HG03108 (cell line): ENCODE measurements around the gene TMEM176A.

Experiments
- ATAC-seq: cut with Tn5 transposase; IDR thresholded peaks from one replicate; pipeline ENCODE4 v1.9.1; 2021; ENCODE audit warnings: moderate library complexity; ENCODE audit not compliant: unreplicated experiment

TMEM176A gene

DNA sequence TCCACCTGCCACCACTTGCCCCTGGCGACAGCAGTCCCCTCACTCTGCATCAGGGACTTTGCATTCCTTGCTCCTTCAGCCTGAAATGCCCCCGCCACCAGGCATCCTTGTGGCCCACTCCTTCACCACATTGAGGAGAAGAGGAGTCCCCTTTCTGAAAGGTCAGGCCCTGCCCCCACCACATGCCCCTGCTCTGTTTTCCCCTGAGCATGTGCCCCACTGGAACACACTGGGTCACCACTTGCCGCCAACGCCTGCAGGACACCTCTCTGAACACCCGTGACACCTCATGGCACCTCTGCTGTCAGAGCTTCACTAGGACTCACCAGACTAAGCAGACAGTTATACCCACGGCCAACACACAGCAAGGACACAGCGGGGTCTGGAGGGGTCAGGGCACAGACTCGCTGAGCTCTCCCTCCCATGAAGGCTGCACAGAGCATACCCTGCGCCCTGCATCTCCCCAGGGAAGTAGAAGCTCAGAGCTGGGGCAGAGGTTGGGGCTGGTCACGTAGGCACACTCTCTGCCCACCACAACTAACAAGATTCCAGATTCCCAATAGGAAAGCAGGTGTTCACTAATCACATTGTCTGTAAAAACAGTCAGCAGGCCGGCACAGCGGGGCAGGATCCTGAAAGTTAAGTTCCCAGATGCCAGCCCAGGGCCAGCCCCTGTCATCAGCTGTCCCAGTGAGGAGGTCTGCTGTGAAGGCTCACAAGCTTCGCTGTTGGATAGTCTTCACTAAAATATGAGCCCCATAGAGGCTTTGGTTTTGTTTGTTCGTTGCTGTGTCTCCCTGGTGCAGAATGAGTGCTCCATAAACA, 45.9 kb downstream of the TMEM176A start:
- no peak for ATAC-seq

DNA sequence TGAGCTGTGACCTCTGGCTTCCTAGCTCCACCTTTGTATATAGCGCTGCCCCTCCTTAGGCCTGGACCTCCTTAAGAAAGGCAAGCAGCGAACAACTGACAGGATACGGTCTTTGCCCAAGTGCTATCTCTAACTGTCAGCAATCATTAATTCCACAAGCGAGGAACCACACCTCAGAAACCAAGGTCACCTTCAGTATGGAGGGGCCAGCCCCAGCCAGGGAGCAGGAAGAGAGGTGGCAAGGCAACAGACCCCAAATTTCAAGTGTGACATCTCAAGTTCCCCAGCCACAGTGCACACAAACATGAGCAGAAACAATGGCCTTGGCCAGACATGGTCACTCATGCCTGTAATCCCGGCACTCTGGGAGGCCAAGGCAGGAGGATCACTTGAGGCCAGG, 47.0 kb downstream of the TMEM176A start:
- no peak for ATAC-seq

DNA sequence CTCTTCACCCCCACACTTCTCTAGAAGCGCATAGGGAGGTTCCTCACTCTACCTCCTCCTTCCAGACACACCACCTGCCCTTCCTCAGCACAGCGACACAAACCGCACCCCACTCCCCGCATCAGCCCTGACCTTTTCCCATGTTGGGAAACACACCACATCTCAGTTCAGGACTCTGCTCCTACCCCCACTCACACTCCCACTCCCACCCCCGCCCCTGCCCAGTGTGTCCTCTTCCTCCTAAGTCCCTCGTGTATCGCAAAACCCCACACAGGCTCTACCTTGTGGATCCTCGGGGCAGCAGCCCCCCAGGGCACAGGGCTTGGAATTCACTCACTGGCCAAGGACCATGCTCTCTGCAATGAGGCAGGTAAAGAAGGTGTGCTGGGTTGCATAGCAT, 47.5 kb downstream of the TMEM176A start:
- ATAC-seq: no peak

DNA sequence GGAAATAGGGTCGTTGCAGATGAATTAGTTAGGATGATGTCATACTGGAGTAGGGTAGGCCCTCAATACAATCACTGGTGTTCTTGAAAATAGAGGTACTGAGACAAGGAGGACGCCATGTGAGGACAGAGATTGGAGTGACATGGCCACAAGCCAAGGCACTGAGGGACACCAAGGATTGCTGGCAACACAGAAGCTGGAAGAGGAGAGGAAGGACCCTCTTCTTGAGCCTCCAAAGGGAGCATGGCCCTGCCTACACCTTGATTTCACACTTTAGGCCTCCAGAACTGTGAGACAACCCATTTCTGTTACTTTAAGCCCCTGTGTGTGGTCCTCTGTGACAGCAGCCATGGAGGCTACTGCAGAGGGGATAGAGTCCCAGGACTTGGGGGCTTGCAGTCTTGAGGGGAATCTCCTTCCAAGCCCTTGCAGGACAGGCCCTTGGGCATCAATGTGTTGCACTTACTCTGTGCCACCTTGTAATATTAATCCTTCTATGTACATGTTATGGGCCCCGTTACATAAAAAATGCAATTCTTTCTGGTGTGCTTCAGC, 48.1 kb downstream of the TMEM176A start:
- no peak for ATAC-seq

DNA sequence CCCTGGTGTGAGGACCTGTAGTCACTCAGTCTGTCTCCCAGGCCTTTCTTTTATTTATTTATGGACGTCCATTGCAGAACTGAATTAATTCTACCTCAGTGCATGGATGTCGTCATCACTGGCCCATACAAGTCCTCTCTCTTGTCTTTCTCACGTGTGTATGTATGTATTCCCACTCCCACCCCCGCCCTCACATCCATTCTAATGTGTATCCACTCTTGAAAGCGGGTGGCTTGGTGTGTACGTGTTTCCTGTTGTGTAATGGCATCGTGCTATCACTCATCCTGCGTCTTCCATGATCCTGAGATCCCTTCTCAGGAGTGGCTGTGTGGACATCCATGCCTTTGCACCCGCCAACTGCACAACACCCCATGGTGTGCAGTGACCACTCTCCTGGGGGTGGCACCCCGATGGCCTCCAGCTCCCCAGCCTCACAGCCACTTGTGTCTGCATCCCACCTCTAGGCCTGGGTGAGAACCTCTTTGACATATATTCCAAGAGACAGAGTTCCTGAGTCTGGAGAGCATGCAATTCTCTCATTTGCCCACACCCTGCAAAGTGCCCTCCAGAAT, 48.7 kb downstream of the TMEM176A start:
- no peak for ATAC-seq

DNA sequence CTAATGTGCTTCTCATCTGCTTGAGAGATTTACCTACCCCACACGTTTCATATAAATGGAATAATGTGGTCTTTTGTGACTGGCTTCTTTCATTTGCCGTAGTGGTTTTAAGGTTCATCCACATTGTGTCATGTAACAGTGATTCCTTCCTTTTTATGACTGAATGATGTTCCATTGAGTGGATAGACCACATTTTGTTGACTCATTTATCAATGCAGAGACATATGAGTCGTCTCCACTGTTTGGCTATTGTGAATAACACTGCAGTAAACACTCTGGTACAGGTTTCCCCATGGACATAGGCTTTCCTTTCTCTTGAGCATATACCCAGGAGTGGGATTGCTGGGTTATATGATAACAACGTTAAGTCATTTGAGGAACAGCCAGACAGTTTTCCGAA, 49.7 kb downstream of the TMEM176A start:
- no peak for ATAC-seq

DNA sequence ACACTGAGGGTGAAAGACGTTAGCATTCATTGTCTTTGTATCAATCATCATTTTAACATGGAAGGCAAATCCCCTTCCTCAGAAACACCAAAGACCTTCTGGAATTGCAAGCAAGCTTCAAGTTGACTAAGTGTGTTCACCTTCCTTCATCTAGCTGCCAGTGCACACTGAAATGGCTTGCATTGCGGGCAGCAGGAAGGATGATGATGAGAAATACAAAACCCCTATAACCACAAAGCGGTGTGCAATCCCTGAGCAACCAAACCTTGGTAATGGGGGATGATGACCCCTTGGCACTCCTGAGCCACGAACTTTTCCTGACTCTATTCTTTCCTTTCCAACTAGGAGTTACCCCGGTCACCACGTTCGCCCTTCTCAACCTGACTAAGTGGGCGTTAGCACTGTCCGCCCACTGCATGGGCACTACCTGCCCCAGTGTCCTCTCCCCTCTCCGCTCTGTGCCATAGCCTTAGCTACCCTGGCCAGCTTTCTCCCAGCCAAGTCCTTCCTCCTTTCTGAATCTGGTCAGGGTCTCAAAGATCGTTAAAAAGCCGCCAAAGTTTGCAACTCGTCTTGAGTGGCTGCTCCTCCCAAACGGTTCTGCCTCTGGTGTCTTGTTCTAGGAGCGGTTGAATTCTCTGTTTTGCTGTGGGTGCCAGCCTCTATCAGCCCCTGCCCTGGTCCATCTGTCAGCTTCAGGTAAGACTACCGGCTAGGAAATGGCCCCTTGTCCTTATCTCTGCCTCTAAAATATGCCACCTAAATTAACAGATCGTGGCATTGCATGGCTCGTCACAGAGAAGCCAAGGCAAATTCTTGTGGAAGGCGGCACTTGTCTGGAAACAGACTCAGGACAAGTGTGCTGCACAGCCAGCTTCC, 51.2 kb downstream of the TMEM176A start:
- no peak for ATAC-seq

DNA sequence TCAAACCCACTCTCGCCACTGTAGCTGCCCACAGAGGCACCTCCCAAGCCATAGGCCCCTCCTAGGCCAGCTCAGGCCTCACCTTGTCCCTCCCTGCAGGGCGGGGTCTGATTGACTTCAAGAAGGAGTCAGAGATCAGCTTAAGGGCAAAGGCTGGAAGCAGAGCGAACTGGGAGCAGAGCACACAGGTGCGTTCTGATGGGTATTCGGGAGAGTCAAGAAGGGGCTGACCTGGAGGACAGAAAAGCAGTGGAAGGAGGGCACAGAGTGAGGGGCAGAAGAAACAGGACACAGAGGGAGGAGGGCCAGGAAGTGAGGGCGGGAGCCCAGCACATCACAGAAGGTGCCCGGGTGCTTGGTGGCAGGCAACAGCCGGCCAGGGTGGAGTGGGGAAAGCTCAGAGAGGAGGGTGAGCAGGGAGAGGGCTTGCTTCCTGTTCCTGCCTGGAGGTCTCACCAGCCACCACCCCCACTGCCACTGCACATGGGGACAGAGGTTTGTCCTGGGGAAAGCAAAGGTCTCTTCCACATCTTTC, 51.9 kb downstream of the TMEM176A start, which contains the start of gene AOC1:
Gene AOC1 (plus strand): TSS at position 147 of the 535 bp plus-strand sequence. CDS start 3,954 bp downstream, outside the sequence.
- ATAC-seq: no peak

DNA sequence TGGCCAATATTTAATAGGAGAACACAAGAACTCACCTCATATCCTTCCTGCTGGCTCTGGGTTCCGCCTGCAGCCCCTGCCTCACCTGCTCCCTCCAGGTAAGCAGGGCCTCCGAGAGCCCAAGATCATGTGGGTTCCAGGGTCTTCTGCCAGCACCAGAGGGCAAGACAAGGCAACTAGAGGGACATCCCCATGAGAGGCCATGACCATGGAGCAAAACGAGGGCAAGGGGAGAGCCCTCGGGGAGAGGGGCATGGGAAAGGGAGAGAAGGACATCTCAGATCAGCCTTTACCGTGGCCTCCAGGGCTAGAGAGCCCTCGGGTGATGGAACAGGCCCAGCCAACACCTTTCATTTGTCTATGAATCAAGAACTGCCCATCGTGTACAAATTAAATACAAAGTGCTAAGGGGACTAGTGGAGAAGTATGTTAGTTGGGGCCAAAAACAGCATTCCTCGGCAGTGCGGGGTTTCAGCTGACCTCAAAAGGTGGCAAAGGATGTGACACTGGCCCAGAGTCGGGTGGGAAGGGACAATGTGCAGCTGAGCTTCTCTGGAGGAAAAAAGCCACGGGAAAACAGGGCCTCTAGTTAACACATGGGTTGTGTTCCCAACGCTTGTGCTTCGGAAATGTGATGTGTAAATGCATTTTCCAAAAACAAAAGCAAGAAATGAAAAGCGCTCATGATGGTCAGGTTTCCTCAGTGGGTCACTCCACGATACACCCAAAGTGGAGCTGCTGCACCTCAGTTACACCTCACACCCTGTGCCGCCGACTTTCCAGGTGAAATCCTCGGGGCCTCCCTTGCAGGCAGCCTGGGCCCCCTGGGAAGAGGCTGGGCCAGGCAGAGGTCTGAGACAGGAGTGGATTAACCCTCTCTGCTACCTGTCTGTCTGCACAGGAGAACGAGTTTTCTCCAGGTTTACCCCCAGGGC, 53.8 kb downstream of the TMEM176A start:
- no peak for ATAC-seq
